Testis (tissue), 2 donors: ENCODE results near the gene LTBP1.
A peak's percentile ranks its signal among the peaks of the same experiment; 100 is the strongest.

ENCODE experiments used
- POLR2A ChIP-seq: fragments of 450-650 bp; IDR thresholded peaks from one replicate; pipeline ENCODE4 v1.6.1; 2017; ENCODE audit warnings: antibody characterized with exemption, mild to moderate bottlenecking, moderate library complexity
- TF ChIP-seq, protein P1 (sequence below), 3 experiments: fragments of 450-650 bp in 2 of 3; fragments of 200-600 bp in 1 of 3; sonication (generic) in 1 of 3; IDR thresholded peaks; one replicate each; pipeline ENCODE4 v1.5.1; 2016 to 2019; ENCODE audit warnings: antibody characterized with exemption in 3 of 3, mild to moderate bottlenecking in 2 of 3, moderate library complexity in 1 of 3

DNA sequence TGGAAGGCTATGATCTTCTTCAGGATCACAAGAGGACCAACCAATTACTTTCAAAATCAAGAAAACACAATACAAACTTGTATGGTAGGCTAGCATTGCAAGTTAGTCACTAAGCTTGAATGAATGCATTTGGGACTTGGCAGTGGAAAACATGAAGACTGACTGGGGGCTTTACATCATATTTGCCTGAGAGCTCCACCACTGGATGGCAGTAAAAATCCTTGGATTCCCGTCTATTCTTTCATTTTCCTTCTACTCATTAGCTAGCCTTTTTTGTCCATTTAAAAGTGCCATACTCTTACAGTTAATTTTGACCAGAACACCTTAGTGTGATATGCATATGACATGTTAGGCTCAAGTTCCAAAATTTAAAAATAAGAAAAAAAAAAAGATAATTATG is 466.2 kb downstream of the LTBP1 start:
- TF ChIP-seq, protein P1, sequence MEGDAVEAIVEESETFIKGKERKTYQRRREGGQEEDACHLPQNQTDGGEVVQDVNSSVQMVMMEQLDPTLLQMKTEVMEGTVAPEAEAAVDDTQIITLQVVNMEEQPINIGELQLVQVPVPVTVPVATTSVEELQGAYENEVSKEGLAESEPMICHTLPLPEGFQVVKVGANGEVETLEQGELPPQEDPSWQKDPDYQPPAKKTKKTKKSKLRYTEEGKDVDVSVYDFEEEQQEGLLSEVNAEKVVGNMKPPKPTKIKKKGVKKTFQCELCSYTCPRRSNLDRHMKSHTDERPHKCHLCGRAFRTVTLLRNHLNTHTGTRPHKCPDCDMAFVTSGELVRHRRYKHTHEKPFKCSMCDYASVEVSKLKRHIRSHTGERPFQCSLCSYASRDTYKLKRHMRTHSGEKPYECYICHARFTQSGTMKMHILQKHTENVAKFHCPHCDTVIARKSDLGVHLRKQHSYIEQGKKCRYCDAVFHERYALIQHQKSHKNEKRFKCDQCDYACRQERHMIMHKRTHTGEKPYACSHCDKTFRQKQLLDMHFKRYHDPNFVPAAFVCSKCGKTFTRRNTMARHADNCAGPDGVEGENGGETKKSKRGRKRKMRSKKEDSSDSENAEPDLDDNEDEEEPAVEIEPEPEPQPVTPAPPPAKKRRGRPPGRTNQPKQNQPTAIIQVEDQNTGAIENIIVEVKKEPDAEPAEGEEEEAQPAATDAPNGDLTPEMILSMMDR (IDR thresholded peaks at IDR 0.05), result peak in 1 of 3 experiments; percentile 8
- no peak for TF ChIP-seq POLR2A
